NT2/D1 (cell line): ENCODE data around the gene TMEM175.

Experiments
- DNase-seq: peaks from one replicate; pipeline ENCODE4 v3.0.0-alpha.2; 2011; ENCODE audit warnings: low read depth, low spot score
- H3K27me3 ChIP-seq: 2 replicates; pipeline ENCODE4 v1.6.0; 2011; ENCODE audit warnings: mild to moderate bottlenecking; ENCODE audit not compliant: insufficient read length, insufficient read depth
- H3K36me3 ChIP-seq: 2 replicates; pipeline ENCODE4 v1.6.1; 2011; ENCODE audit warnings: mild to moderate bottlenecking, low read length, mixed read lengths; ENCODE audit not compliant: insufficient read depth, insufficient read length
- H3K4me1 ChIP-seq: 2 replicates; pipeline ENCODE4 v1.5.1; 2011; ENCODE audit not compliant: insufficient read depth, insufficient read length
- H3K4me3 ChIP-seq: 2 replicates; pipeline ENCODE4 v1.5.1; 2011; ENCODE audit warnings: low read depth; ENCODE audit not compliant: insufficient read length
- H3K9ac ChIP-seq: 2 replicates; pipeline ENCODE4 v1.6.0; 2011; ENCODE audit warnings: low read depth; ENCODE audit not compliant: insufficient read length
- H3K9me3 ChIP-seq: 2 replicates; pipeline ENCODE4 v1.5.1; 2011; ENCODE audit warnings: mild to moderate bottlenecking, low read length; ENCODE audit not compliant: insufficient read depth
- SUZ12 ChIP-seq: IDR thresholded peaks from 2 replicates; pipeline ENCODE4 v1.6.1; 2011; ENCODE audit not compliant: insufficient read length, insufficient read depth; ENCODE audit errors: extremely low read depth
- YY1 ChIP-seq: IDR thresholded peaks from 2 replicates; pipeline ENCODE4 v1.6.1; 2011; ENCODE audit not compliant: insufficient read length, insufficient read depth
- ZNF274 ChIP-seq: IDR thresholded peaks from 2 replicates; pipeline ENCODE4 v1.6.1; 2011; ENCODE audit warnings: mild to moderate bottlenecking, low read depth, low read length

The TMEM175 gene, protein sequence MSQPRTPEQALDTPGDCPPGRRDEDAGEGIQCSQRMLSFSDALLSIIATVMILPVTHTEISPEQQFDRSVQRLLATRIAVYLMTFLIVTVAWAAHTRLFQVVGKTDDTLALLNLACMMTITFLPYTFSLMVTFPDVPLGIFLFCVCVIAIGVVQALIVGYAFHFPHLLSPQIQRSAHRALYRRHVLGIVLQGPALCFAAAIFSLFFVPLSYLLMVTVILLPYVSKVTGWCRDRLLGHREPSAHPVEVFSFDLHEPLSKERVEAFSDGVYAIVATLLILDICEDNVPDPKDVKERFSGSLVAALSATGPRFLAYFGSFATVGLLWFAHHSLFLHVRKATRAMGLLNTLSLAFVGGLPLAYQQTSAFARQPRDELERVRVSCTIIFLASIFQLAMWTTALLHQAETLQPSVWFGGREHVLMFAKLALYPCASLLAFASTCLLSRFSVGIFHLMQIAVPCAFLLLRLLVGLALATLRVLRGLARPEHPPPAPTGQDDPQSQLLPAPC

DNA sequence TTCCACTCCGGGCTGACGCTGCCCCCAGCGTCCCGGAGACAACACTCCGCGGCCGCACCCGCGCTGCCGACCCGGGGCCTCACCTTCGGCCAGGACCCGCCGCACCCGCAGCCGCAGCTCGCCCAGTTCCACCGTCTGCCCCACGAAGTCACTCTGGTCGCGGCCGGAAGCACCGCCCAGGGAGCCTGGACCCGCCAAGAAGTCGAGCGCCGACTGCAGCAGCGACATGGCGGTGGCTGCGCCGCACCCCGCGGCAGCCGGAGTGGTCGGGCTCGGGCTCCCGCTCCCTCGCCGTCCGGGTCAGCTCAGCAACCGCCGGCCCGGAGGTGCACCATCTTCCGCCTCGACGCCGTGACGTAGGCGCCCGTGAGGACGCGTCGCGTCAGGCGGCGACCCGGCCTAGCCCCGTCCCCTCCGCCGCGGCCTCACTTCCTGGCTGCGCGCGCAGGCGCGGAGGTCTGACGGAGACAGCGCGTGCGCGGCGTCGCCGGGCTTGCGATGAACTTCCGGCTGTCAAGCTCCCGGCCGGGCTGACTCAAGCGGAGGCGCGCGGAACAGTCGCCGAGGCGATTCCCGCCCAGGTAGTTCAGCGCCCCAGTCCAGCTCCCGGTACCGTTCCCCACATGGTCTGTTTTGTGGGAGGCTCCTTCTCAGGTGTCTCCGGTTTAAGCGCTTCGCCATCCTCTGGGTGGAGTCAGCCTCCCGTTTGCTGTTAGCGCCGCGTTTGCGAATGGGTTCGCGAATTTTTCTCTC, at the start of gene TMEM175, which contains the start of gene GAK:
Gene TMEM175 (plus strand): TSS at position 501 of the 753 bp plus-strand sequence. CDS start 15,280 bp downstream, outside the sequence.
Gene GAK (minus strand): TSS at position 357 of the 753 bp plus-strand sequence. CDS start 129 bp downstream, at position 228.
- Histone ChIP-seq H3K4me1 (no peaks in the 10 kb centered on the region), H3K27me3 (no peaks in the 10 kb centered on the region), H3K9ac (peak within 1 kb of the TSS; percentile 97), H3K36me3 (peaks cover 10% of the 10 kb centered on the region), H3K9me3 (no peaks in the 10 kb centered on the region), H3K4me3 (peak within 1 kb of the TSS; percentile 94)
- DNase-seq, result peak; percentile 96
- TF ChIP-seq ZNF274, result no peak
- TF ChIP-seq YY1, result no peak
- TF ChIP-seq SUZ12, result no peak

DNA sequence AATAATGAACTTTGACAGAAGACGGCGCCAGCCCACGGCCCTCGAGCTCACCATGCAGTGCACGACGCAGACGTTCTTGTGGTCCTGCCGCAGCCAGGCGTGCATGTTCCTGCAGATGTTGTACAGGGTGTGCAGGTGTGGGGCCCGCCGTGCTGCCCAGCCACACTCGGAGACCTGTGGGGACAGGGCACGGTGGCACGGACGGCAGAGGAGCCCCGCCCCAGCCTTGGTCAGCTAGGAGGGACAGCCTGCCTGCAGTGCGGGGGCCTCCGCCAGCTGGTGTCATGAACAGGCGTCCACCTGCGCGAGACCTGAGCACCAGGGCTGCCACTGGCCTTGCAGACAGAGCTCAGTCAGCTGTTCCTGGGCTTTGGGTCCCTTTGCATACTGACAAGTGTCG, 49.6 kb upstream of the TMEM175 start:
- no peak overlapping the region for H3K4me3 ChIP-seq
- TF ChIP-seq SUZ12, result no peak
- TF ChIP-seq ZNF274, result no peak
- no peak for TF ChIP-seq YY1
- peaks cover 98% of the 10 kb centered on the region for H3K36me3 ChIP-seq
- H3K9me3 ChIP-seq, result no peaks in the 10 kb centered on the region
- DNase-seq, result no peak
- H3K27me3 ChIP-seq, result no peaks in the 10 kb centered on the region
- no peaks in the 10 kb centered on the region for H3K4me1 ChIP-seq
- H3K9ac ChIP-seq, result no peak overlapping the region

DNA sequence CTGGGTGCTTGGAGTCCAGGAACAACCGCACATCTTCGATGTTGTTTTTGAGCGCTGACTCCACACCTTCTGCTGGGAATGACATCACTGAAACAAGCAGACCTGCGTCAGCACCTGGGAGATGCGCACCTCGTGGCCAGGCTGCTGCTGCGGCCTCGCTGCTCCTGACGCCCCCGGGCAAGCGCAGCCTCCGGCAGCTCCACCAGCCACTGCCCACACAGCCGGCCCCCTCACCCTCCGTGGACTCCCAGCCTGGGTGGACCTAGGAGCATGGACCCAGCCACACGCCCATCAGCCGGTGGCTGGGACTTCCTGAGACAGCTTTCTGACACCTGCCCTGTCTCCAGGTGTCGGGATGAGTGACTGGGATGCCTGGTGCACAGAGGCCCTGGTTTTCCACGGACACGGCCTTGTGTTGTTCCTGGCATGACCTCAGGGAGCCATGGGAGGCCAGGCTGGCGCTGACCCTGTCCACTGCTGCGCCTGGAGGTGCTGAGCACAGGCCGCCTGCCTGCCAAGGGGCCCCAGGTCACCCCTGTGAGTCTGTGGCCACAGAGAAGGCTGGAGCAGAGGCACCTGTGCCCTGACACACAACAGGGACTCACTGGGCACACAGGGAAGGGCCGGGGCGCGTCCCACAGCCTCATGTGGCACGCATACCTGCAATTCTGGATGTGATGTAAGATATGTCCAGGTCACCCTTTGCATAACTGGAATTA, 48.7 kb upstream of the TMEM175 start:
- peaks cover 100% of the 10 kb centered on the region for H3K36me3 ChIP-seq
- H3K27me3 ChIP-seq, result no peaks in the 10 kb centered on the region
- no peak overlapping the region for H3K9ac ChIP-seq
- H3K4me3 ChIP-seq, result no peak overlapping the region
- TF ChIP-seq YY1 (no peak), ZNF274 (no peak), SUZ12 (no peak)
- H3K4me1 ChIP-seq, result no peaks in the 10 kb centered on the region
- H3K9me3 ChIP-seq, result no peaks in the 10 kb centered on the region
- no peak for DNase-seq

DNA sequence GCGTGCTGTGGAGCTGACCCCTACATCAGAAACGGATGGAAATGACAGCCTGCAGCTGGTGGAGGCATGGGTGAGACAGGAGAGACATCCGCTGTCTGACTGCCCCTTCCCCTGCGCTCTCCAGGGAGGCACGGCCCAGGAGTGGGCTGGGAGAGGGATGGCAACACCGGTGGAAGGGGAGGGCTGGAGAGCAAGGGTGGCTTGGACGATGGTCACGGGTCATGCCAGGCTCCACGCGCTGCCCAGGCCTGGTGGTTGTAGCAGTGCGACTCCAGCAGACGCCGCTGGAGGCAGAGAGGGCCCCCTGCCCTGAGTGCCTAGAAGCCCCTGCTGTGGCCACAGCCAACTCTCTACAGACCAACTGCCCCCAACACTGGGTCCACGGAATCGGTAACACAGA, 48.0 kb upstream of the TMEM175 start:
- Histone ChIP-seq H3K4me3 (no peak overlapping the region), H3K9ac (no peak overlapping the region), H3K4me1 (no peaks in the 10 kb centered on the region), H3K36me3 (peaks cover 100% of the 10 kb centered on the region), H3K9me3 (no peaks in the 10 kb centered on the region), H3K27me3 (no peaks in the 10 kb centered on the region)
- TF ChIP-seq SUZ12 (no peak), ZNF274 (no peak), YY1 (no peak)
- no peak for DNase-seq

DNA sequence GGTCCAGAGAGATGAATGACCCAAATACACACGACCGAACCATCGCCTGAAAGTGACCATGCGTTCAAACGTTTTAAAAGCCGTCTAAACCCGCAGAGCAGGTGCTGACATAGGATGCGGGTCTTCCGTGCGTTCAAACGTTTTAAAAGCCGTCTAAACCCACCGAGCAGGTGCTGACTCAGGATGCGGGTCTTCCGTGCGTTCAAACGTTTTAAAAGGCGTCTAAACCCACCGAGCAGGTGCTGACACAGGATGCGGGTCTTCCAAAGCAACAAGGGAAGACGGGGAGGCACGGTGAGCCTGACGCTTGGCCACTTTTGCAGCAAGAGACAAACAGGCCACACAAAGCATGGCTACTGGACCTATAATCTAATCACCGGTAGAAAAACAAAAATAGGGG, 47.4 kb upstream of the TMEM175 start:
- Histone ChIP-seq H3K4me3 (no peak overlapping the region), H3K36me3 (peaks cover 100% of the 10 kb centered on the region), H3K4me1 (no peaks in the 10 kb centered on the region), H3K27me3 (no peaks in the 10 kb centered on the region), H3K9me3 (no peaks in the 10 kb centered on the region), H3K9ac (no peak overlapping the region)
- DNase-seq, result no peak
- TF ChIP-seq ZNF274 (no peak), SUZ12 (no peak), YY1 (no peak)

DNA sequence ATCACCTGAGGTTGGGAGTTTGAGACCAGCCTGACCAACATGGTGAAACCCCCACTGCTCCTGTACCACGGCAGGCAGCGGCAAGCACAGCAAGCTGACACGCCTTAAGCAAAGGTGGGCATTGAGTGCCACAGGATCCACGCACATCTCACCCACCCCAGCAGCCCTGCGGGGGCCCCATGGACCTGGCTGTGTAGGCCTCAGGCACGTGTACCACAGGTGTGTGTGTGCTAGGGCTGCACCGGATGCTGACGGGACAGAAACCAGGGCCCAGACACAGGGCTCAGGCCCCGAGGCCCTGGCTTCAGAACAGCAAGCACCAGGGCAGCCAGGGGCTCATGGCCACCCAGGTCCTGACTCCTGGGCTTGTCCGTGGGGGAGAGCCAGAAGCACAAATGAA, 46.9 kb upstream of the TMEM175 start:
- no peak for DNase-seq
- Histone ChIP-seq H3K9ac (no peak overlapping the region), H3K27me3 (no peaks in the 10 kb centered on the region), H3K4me1 (no peaks in the 10 kb centered on the region), H3K36me3 (peaks cover 100% of the 10 kb centered on the region), H3K9me3 (no peaks in the 10 kb centered on the region), H3K4me3 (no peak overlapping the region)
- no peak for TF ChIP-seq SUZ12
- no peak for TF ChIP-seq YY1
- TF ChIP-seq ZNF274, result no peak
